ENCODE data around the gene AFF3.

The AFF3 gene

GRCh38 chr2:99719102-99719501 lies 423.3 kb downstream of the AFF3 start:
- H3K27ac ChIP-seq: no peak overlapping the region
- no peak for TF ChIP-seq CTCF (conservative IDR thresholded peaks at IDR 0.05)

- H3K27ac ChIP-seq: no peak overlapping the region
- no peak for TF ChIP-seq CTCF (conservative IDR thresholded peaks at IDR 0.05)
Observed at GRCh38 chr2:99715956-99716355, 426.4 kb downstream of the AFF3 start.

- H3K27ac ChIP-seq: no peak overlapping the region
- TF ChIP-seq CTCF (conservative IDR thresholded peaks at IDR 0.05): no peak
Observed at GRCh38 chr2:99714349-99714748, 428.0 kb downstream of the AFF3 start.

- no peak for TF ChIP-seq CTCF (conservative IDR thresholded peaks at IDR 0.05)
- no peak overlapping the region for H3K27ac ChIP-seq
Observed at GRCh38 chr2:99711144-99711543, 431.2 kb downstream of the AFF3 start.

GRCh38 chr2:99710721-99711120 lies 431.7 kb downstream of the AFF3 start:
- H3K27ac ChIP-seq: no peak overlapping the region
- no peak for TF ChIP-seq CTCF (conservative IDR thresholded peaks at IDR 0.05)

- TF ChIP-seq CTCF (conservative IDR thresholded peaks at IDR 0.05): no peak
Observed at GRCh38 chr2:99709229-99709628, 433.2 kb downstream of the AFF3 start.

GRCh38 chr2:99708231-99708630 lies 434.2 kb downstream of the AFF3 start:
- no peak overlapping the region for H3K27ac ChIP-seq

More at GRCh38 chr2:99709229-99709628, 433.2 kb downstream of the AFF3 start:
- H3K27ac ChIP-seq: no peak overlapping the region

More at GRCh38 chr2:99708231-99708630, 434.2 kb downstream of the AFF3 start:
- no peak for TF ChIP-seq CTCF (conservative IDR thresholded peaks at IDR 0.05)

Data from VCaP (cell line).